Peyer's patch (tissue), 4 donors: ENCODE data around the gene CCL18. TPM values are rescaled to one million over a fixed set of nuclear protein-coding genes. Genes with fewer than 3 reads are reported as not detected.
"Not testable (repeated sequence)": the region's sequence is repeated elsewhere in the genome, so short reads cannot be mapped to it uniquely, and the experiment has no call there.

Source experiments
- DNase-seq, 3 donors: peaks; one replicate each; pipeline ENCODE4 v3.0.0-alpha.2; 2017 to 2019
- H3K27ac ChIP-seq, 4 donors: fragments of 200-600 bp; sonication (generic); one replicate each; pipeline ENCODE4 v1.5.1; 2016 to 2019
- H3K27me3 ChIP-seq, 2 donors: fragments of 200-600 bp; sonication (generic); one replicate each; pipeline ENCODE4 v1.5.1; 2019
- H3K36me3 ChIP-seq, 3 donors: fragments of 200-600 bp; sonication (generic); one replicate each; pipeline ENCODE4 v1.5.1; 2016 to 2019
- H3K4me1 ChIP-seq, 4 donors: fragments of 200-600 bp; sonication (generic); one replicate each; pipeline ENCODE4 v1.5.1; 2016 to 2019
- H3K4me3 ChIP-seq, 4 donors: fragments of 200-600 bp; sonication (generic); 1 replicate in 3 of 4; 2 replicates in 1 of 4; pipeline ENCODE4 v1.5.1; 2016 to 2019; ENCODE audit warnings: mild to moderate bottlenecking in 1 of 4
- H3K9me3 ChIP-seq, 4 donors: fragments of 200-600 bp; sonication (generic); one replicate each; pipeline ENCODE4 v1.5.1; 2016 to 2019; ENCODE audit warnings: mild to moderate bottlenecking in 1 of 4
- POLR2A ChIP-seq, 2 donors: fragments of 450-650 bp; IDR thresholded peaks; one replicate each; pipeline ENCODE4 v1.5.1; 2017; ENCODE audit warnings: antibody characterized with exemption in 2 of 2, mild to moderate bottlenecking in 2 of 2, moderate library complexity in 2 of 2
- small RNA-seq, 2 donors: library from RNA; depleted of rRNA; stranded (forward); fragments of <200 nt; gene quantifications; one replicate each; pipeline ENCODE3, GENCODE V24; 2016
- total RNA-seq, 4 donors: library from RNA; depleted of rRNA; stranded (reverse); fragments of >200 nt; gene quantifications; one replicate each; pipeline ENCODE4 v1.1.0, GENCODE V29; 2016
- TF ChIP-seq, protein P1 (sequence below), 6 experiments: fragments of 450-650 bp in 4 of 6; fragments of 200-600 bp in 2 of 6; sonication (generic) in 1 of 6; IDR thresholded peaks; one replicate each; pipeline ENCODE4 v1.5.1; 2017 to 2019; ENCODE audit warnings: antibody characterized with exemption in 6 of 6, mild to moderate bottlenecking in 3 of 6, moderate library complexity in 1 of 6

Gene CCL18
- total RNA-seq, 4 donors from 2014 or later: 3.3 to 3.9 TPM; not detected in 2

DNA sequence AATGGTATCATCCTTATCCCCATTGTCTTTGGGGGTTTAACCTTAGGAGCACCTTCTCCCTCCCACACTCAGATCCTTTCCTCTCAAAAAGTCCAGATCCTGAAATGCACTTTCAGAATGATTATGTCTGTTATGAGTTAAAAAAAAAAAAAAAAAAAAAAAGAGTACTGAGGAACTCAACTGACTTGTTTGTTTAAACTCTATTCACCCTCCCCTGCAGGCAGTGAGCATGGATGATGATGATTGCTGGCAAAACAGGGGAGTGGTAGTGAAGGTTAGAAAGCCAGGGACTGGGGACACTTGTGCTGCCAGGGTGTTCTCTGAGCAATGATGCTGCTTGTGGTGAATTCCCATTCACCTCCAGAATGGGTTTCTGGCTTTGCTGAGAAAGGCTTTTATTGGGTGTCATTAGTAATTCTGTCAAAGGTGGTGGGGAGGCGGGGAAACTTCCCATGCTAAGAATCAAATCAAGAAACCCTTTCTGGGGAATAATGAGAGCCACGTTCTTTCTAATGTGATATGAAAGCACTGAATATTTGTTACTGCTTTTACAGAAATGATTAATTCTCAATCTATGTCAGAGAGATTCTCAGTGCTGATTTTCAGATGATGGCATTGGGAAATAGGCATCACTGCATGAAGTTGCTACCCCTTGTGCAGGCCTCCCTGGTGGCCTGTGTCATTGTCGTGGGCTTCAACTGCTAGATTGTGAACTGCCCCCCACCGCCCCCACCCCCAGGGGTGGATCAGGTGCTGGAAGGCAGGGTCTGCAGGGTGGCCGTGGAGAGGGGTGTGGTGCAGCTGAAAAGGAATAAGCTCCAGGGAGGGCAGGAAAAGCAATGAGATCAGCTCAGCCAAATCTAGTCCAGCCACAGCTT lies 53.7 kb downstream of the CCL18 start:
- H3K4me3 ChIP-seq: no peak overlapping the region
- TF ChIP-seq, protein P1, sequence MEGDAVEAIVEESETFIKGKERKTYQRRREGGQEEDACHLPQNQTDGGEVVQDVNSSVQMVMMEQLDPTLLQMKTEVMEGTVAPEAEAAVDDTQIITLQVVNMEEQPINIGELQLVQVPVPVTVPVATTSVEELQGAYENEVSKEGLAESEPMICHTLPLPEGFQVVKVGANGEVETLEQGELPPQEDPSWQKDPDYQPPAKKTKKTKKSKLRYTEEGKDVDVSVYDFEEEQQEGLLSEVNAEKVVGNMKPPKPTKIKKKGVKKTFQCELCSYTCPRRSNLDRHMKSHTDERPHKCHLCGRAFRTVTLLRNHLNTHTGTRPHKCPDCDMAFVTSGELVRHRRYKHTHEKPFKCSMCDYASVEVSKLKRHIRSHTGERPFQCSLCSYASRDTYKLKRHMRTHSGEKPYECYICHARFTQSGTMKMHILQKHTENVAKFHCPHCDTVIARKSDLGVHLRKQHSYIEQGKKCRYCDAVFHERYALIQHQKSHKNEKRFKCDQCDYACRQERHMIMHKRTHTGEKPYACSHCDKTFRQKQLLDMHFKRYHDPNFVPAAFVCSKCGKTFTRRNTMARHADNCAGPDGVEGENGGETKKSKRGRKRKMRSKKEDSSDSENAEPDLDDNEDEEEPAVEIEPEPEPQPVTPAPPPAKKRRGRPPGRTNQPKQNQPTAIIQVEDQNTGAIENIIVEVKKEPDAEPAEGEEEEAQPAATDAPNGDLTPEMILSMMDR (IDR thresholded peaks at IDR 0.05): no peak
- TF ChIP-seq POLR2A (IDR thresholded peaks at IDR 0.05): no peak
- H3K27me3 ChIP-seq: no peaks in the 10 kb centered on the region
- H3K27ac ChIP-seq: no peak overlapping the region
- H3K9me3 ChIP-seq: no peaks in the 10 kb centered on the region
- DNase-seq: no peak
- H3K4me1 ChIP-seq: no peaks in the 10 kb centered on the region
- no peaks in the 10 kb centered on the region for H3K36me3 ChIP-seq

DNA sequence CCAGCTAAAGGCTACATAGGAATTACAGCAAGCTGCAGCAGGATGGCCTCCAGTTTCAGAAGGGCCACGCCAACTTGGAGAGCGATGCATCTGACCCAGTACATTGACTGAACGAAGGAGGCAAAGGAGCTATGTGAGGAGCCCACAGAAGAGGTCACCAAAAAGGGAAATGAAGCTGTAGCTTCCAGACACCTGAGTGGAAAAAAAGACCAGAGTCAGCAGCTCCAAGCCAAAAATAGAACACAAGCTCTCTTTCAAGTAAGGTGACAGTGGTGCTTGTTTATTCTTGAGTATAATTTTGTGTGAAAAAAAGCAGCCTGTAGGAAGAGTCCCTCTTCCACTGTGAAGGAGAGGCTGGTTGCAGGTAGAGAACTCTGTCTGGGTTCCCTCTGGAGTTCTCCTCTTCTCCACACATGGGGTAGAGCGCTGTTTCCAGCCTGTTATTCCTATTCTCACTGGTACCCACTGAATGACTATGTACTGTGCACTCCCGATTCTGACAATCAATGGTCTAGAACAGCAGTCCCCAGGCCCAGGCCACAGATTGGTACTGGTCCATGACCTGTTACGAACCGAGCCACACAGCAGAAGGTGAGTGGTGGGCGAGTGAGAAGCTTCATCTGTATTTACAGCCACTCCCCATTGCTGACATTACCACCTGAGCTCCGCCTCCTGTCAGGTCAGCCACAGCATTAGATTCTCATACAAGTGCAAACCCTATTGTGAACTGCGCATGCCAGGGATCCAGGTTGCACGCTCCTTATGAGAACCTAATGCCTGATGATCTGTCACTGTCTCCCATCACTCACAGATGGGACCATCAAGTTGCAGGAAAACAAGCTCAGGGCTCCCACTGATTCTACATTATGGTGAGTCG lies 54.6 kb downstream of the CCL18 start:
- Histone ChIP-seq H3K9me3 (no peaks in the 10 kb centered on the region), H3K36me3 (no peaks in the 10 kb centered on the region), H3K27ac (no peak overlapping the region), H3K4me3 (no peak overlapping the region), H3K27me3 (no peaks in the 10 kb centered on the region), H3K4me1 (no peaks in the 10 kb centered on the region)
- TF ChIP-seq, protein P1 (IDR thresholded peaks at IDR 0.05): no peak
- TF ChIP-seq POLR2A (IDR thresholded peaks at IDR 0.05): no peak
- no peak for DNase-seq

DNA sequence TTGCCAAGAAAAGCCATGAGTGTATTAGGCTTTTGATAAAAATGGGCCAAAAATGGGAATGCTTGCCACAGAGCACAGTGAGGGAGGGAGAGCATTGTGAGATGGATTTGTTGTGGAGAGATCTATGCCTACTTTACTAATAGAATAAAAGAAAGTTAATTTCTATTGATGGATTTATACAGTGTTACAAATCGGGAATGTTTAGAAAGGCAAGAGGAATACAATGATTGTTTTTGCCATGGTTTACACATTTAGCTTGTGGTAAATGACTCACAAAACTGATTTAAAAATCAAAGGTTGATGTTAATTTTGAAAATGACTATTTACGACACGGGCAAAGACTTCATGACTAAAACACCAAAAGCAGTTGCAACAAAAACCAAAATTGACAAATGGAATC lies 56.1 kb downstream of the CCL18 start:
- Histone ChIP-seq H3K4me3 (no peak overlapping the region), H3K9me3 (peaks cover 0 to 5% (median 2%) of the 10 kb centered on the region in 4 donors), H3K27ac (no peak overlapping the region), H3K27me3 (no peaks in the 10 kb centered on the region), H3K36me3 (no peaks in the 10 kb centered on the region), H3K4me1 (no peaks in the 10 kb centered on the region)
- TF ChIP-seq, protein P1 (IDR thresholded peaks at IDR 0.05): no peak
- TF ChIP-seq POLR2A (IDR thresholded peaks at IDR 0.05): no peak
- no peak for DNase-seq

DNA sequence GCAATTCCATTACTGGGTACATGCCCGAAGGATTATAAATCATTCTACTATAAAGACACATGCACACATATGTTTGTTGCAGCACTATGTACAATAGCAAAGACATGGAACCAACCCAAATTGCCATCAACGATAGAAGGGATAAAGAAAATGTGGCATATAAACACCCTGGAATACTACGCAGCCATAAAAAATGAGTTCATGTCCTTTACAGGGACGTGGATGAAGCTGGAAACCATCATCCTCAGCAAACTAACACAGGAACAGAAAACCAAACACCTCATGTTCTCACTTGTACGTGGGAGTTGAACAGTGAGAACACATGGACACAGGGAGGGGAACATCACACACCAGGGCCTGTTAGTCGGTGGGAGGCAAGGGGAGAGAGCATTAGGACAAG lies 57.0 kb downstream of the CCL18 start:
- H3K36me3 ChIP-seq, H3K4me1 ChIP-seq, H3K4me3 ChIP-seq, H3K27me3 ChIP-seq, DNase-seq, H3K27ac ChIP-seq: not testable (repeated sequence)
- H3K9me3 ChIP-seq: peaks cover 0 to 14% (median 7%) of the 10 kb centered on the region in 4 donors

Small RNA genes within 50 kb of the gene (small RNA-seq; reads per million reads assigned to genes)
- gene RN7SL301P: 0 reads per million in 2 donors

Other genes with a start within 250 kb of the CCL18 start
- not detected for gene HEATR9, start 195.4 kb upstream of the CCL18 start, total RNA-seq
- 10 to 100 TPM in 1 of 4 donors, 1 to 10 TPM in 3; 5.8 to 13.8 (median 9.2) TPM for gene CCL5, start 183.9 kb upstream of the CCL18 start, total RNA-seq
- gene RDM1, start 133.5 kb upstream of the CCL18 start, total RNA-seq: 1 to 10 TPM in 1 of 4 donors, under 1 TPM in 1, not detected in 2; 0.88 to 1.9 TPM
- gene LYZL6, start 120.6 kb upstream of the CCL18 start, total RNA-seq: not detected
- 1 to 10 TPM in 1 of 4 donors, under 1 TPM in 1, not detected in 2; 0.54 to 1.1 TPM for gene CCL16, start 82.8 kb upstream of the CCL18 start, total RNA-seq
- 1 to 10 TPM; 6.3 to 8.3 (median 6.7) TPM for gene CCL14, start 77.5 kb upstream of the CCL18 start, total RNA-seq
- 10 to 100 TPM in 3 of 4 donors, 1 to 10 TPM in 1; 4.1 to 63.9 (median 27.0) TPM for gene CCL15, start 62.7 kb upstream of the CCL18 start, total RNA-seq
- 1 to 10 TPM in 1 of 4 donors, not detected in 3; 3.6 TPM for gene CCL23, start 46.3 kb upstream of the CCL18 start, total RNA-seq
- 1 to 10 TPM in 1 of 4 donors, under 1 TPM in 1, not detected in 2; 0.80 to 5.8 TPM for gene CCL3, start 25.9 kb downstream of the CCL18 start, total RNA-seq
- 1 to 10 TPM in 2 of 4 donors, not detected in 2; 1.1 to 1.5 TPM for gene CCL4, start 39.6 kb downstream of the CCL18 start, total RNA-seq
- 10 to 100 TPM in 2 of 4 donors, 1 to 10 TPM in 2; 3.4 to 69.3 (median 11.7) TPM for gene TBC1D3B, start 112.4 kb downstream of the CCL18 start, total RNA-seq
- gene CCL3L1, start 132.5 kb downstream of the CCL18 start, total RNA-seq: 1 to 10 TPM in 1 of 4 donors, not detected in 3; 3.3 TPM
- gene CCL4L2, start 146.8 kb downstream of the CCL18 start, total RNA-seq: 10 to 100 TPM in 1 of 4 donors, 1 to 10 TPM in 1, not detected in 2; 1.3 to 24.8 TPM
- gene TBC1D3I, start 200.3 kb downstream of the CCL18 start, total RNA-seq: under 1 TPM in 2 of 4 donors, not detected in 2; 0.70 to 0.80 TPM